NCI-H1105 (cell line): ENCODE results near the gene GPX1.

Experiments used
- DNase-seq: peaks from one replicate; lab custom pipeline; 2025; lab: John Stamatoyannopoulos, UW

GPX1 gene

DNA sequence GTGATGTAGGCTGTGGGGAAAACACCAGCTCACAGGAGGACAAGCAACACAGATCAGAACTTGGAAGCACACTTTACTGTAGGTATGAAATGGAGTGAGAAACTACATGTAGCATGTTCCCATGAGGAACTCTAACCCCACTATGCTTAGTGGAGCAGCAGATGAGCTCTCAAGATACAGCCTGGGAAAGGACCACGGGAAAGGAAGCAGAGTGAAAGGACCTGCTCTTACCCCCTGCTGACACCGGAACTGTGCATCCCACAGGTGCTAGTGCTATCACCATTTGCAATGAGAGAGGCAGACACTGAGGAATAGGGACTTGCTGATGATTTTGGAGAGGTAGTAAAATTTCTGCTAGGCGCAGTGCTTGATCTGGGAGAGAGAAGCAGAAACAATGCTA lies 46.9 kb downstream of the GPX1 start:
- DNase-seq = no peak

DNA sequence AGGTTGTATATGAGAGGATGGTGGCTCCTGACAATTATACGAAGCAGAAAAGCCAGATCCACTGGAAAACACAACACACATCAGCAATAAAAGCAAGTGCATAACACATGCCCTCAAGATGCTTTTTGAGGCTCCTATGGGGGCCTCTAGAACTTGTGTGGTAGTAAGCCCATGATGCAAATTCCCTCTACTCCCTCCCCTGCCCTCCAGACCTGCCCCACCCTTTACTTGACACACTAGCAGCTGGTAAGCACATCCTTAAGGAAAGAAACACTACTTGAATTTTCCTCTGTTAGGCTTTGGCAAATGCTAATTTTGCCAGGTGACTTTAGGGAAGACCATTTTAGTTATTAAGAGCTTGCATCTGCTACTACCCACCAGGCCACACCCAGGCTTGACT lies 47.5 kb downstream of the GPX1 start:
- no peak for DNase-seq
